Activated naive CD4-positive, alpha-beta T cell treated with anti-CD3 and anti-CD28 coated beads, Interleukin-2, amount 10 ng/mL, durations not matched to agents 7 days and 5 days (primary cell): ENCODE measurements around the gene NDUFC1.
"Not testable (repeated sequence)": the region's sequence is repeated elsewhere in the genome, so short reads cannot be mapped to it uniquely, and the experiment has no call there.

Experiments used
- CTCF ChIA-PET: fragments of 350-600 bp; sonication (Branson Sonifier 250); formaldehyde crosslinking; loops from one replicate; lab custom pipeline; 2021; ENCODE audit warnings: antibody characterized with exemption; lab: Charles Lee
- DNase-seq: peaks from one replicate; pipeline ENCODE4 v3.0.0-alpha.2; 2020
- H3K27ac Mint-ChIP-seq: one replicate; pipeline ENCODE4 v1.8.0; 2021; ENCODE audit warnings: mild to moderate bottlenecking, moderate library complexity, mixed read lengths
- H3K27me3 Mint-ChIP-seq: one replicate; pipeline ENCODE4 v1.8.0; 2021; ENCODE audit warnings: mild to moderate bottlenecking, mixed read lengths
- H3K36me3 Mint-ChIP-seq: one replicate; pipeline ENCODE4 v1.8.0; 2021; ENCODE audit warnings: mixed read lengths
- H3K4me1 Mint-ChIP-seq: one replicate; pipeline ENCODE4 v1.8.0; 2021; ENCODE audit warnings: mixed read lengths
- H3K4me3 Mint-ChIP-seq: one replicate; pipeline ENCODE4 v1.8.0; 2021; ENCODE audit warnings: mild to moderate bottlenecking, moderate library complexity, mixed read lengths
- H3K9me3 Mint-ChIP-seq: one replicate; pipeline ENCODE4 v1.8.0; 2021; ENCODE audit warnings: mixed read lengths

Gene NDUFC1

DNA sequence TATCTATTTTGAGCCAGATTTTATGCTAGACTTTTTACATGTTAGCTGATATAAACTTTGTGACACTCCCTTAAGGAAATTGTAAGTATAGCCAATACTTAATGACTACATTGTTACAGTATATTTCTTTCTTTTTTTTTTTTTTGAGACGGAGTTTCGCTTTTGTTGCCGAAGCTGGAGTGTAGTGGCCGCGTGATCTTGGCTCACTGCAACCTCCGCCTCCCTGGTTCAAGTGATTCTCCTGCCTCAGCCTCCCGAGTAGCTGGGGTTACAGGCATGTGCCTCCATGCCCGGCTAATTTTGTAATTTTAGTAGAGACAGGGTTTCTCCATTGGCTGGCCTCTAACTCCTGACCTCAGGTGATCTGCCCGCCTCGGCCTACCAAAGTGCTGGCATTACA is 11.1 kb upstream of the NDUFC1 start:
- peaks cover 56% of the 10 kb centered on the region for H3K4me1 Mint-ChIP-seq
- H3K4me3 Mint-ChIP-seq, CTCF ChIA-PET, DNase-seq, H3K27me3 Mint-ChIP-seq, H3K9me3 Mint-ChIP-seq: not testable (repeated sequence)
- H3K36me3 Mint-ChIP-seq: peaks cover 14% of the 10 kb centered on the region
- H3K27ac Mint-ChIP-seq: peak overlapping the region; percentile 83

DNA sequence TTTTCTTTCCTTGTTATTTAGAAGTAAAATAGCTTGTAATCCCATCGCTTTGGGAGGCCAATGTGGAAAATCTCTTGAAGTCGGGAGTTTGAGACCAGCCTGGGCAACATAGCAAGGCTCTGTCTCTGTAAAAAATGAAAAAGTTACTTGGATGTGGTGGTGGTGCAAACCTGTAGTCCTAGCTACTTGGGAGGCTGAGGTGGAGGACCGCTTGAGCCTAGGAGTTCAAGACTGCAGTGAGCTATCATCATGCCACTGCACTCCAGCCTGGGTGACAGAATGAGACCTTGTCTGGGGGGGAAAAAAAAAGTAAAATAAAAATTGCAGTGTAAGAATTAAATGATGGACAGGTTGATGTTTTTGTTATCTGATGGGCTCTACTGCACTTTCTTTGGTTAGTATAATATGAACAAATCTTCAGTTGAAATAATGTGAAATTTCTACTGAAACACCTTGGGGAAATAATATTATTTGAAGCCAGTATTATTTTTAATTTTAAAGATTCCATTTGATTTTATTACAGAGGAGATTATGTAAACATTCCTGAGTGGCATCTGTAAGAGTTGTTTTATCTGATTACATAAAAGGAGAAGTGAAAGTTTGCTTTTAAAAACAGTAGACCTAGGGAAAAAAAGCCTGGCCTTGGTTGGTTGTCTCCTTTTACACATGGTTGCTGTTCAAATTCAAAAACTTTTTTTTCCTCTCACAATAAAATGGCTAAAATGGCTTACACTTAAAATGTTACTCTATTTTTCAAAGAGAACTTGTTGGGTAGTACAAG is 10.5 kb upstream of the NDUFC1 start:
- CTCF ChIA-PET: interaction anchor here (1.3 kb wide), 1 partner anchor 15 kb away, joined by 4 read pairs; no protein-coding TSS in a partner anchor
- no peak for DNase-seq
- Mint-ChIP-seq H3K27ac (peak overlapping the region; percentile 77), H3K4me3 (no peak overlapping the region), H3K9me3 (no peaks in the 10 kb centered on the region), H3K4me1 (peaks cover 55% of the 10 kb centered on the region), H3K27me3 (no peaks in the 10 kb centered on the region), H3K36me3 (peaks cover 11% of the 10 kb centered on the region)

DNA sequence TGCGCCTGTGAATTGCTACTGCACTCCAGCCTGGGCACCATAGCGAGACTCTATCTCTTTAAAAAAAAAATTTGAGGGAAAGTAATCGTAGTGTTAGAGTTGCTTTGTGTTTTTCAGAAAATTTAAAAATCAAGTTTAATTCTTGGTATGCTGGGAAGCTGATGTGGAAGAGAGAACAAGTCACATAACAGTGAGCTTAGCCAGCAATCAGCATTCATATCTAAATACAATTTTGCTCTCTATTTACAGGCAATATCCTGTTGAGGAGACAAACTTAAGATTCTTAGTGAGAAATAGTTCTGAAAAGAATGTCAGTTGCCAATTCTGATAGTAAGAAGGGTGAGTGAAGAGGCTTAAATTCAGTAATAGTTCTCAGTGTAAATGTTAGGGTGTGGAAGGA is 9.6 kb upstream of the NDUFC1 start:
- no peak overlapping the region for H3K4me3 Mint-ChIP-seq
- H3K4me1 Mint-ChIP-seq: peaks cover 57% of the 10 kb centered on the region
- H3K27ac Mint-ChIP-seq: peak overlapping the region; percentile 30
- CTCF ChIA-PET: interaction anchor here (1.2 to 1.3 kb wide), 2 partner anchors 9 to 14 kb away, joined by 4 read pairs; partner anchors contain the start of gene NDUFC1
- H3K36me3 Mint-ChIP-seq: peaks cover 9% of the 10 kb centered on the region
- no peak for DNase-seq
- no peaks in the 10 kb centered on the region for H3K9me3 Mint-ChIP-seq
- H3K27me3 Mint-ChIP-seq: no peaks in the 10 kb centered on the region

GRCh38 chr4:139304920-139305319 is 2.6 kb upstream of the NDUFC1 start:
- Mint-ChIP-seq H3K27me3 (peaks cover 4% of the 10 kb centered on the region), H3K36me3 (peaks cover 28% of the 10 kb centered on the region), H3K9me3 (no peaks in the 10 kb centered on the region), H3K4me1 (peaks cover 53% of the 10 kb centered on the region), H3K4me3 (no peak overlapping the region), H3K27ac (no peak overlapping the region)
- CTCF ChIA-PET: no interaction called here
- DNase-seq: no peak

DNA sequence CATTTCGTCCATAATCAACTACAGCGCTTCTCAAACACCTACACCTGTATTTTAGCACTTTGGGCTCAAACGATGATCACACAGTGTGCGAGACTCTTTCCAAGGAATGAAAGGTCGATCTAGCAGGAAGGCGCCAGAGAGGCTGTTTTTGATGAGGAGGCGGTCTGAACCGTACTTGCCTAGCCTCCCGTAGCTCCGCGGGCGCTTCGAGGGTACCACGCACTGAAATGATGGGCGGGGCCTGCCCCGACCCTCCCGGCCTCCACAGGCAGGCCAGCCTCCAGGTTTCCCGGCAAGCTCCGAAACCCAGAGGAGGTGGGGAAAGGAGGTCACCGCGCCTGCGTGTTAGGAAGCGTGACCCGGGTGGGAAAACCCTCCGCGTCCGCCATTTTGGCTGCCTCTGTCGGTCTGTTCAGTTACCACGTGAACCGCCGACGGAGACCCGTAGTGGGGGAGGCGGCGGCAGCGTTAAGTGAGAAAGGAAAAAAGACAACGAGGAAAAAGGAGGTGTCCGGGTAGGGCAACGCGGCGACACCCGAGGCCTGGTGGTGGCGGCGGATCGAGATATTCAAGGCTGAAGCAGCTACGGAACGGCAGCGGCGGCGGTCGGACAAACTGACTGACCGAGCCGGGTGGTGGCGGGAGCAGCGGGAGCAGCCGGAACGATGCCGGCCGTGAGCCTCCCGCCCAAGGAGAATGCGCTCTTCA is 1.0 kb downstream of the NDUFC1 start, which contains the start of gene NAA15:
Gene NAA15 (plus strand): TSS at position 393 of the 708 bp plus-strand sequence. CDS start 273 bp downstream, at position 666.
- Mint-ChIP-seq H3K36me3 (peaks cover 20% of the 10 kb centered on the region), H3K4me1 (peaks cover 54% of the 10 kb centered on the region), H3K4me3 (peak within 1 kb of the TSS; percentile 99), H3K27ac (peak within 1 kb of the TSS; percentile 100), H3K9me3 (no peaks in the 10 kb centered on the region), H3K27me3 (peaks cover 4% of the 10 kb centered on the region)
- CTCF ChIA-PET: interaction anchor here (0.6 to 1.5 kb wide), 7 partner anchors 14 to 271 kb away, joined by 3 to 5 read pairs (median 3); partner anchors contain the start of gene ELF2
- DNase-seq: peak; percentile 97

GRCh38 chr4:139300431-139301112 is 1.7 kb downstream of the NDUFC1 start:
- CTCF ChIA-PET: interaction anchor here (0.6 to 1.5 kb wide), 11 partner anchors 10 to 270 kb away, joined by 3 to 5 read pairs (median 3); partner anchors contain the start of gene ELF2
- Mint-ChIP-seq H3K4me3 (peak overlapping the region; percentile 99), H3K27me3 (peaks cover 4% of the 10 kb centered on the region), H3K27ac (peak overlapping the region; percentile 100), H3K9me3 (no peaks in the 10 kb centered on the region), H3K4me1 (peaks cover 59% of the 10 kb centered on the region), H3K36me3 (peaks cover 17% of the 10 kb centered on the region)
- no peak for DNase-seq

- Mint-ChIP-seq H3K27ac (no peak overlapping the region), H3K4me3 (peak overlapping the region; percentile 99), H3K27me3 (peaks cover 4% of the 10 kb centered on the region), H3K4me1 (peaks cover 52% of the 10 kb centered on the region), H3K36me3 (peaks cover 12% of the 10 kb centered on the region), H3K9me3 (no peaks in the 10 kb centered on the region)
- CTCF ChIA-PET: interaction anchor here (0.5 to 1.2 kb wide), 6 partner anchors 9 to 201 kb away, joined by 3 to 4 read pairs (median 3); no protein-coding TSS in a partner anchor
- no peak for DNase-seq
These were observed 2.7 kb downstream of the NDUFC1 start for GRCh38 chr4:139299536-139299935.

- DNase-seq: no peak
- Mint-ChIP-seq H3K27ac (no peak overlapping the region), H3K9me3 (no peaks in the 10 kb centered on the region), H3K4me3 (no peak overlapping the region), H3K27me3 (peaks cover 4% of the 10 kb centered on the region), H3K4me1 (peaks cover 42% of the 10 kb centered on the region), H3K36me3 (peaks cover 15% of the 10 kb centered on the region)
- CTCF ChIA-PET: interaction anchor here (0.8 to 4.3 kb wide), 7 partner anchors 15 to 266 kb away, joined by 3 to 36 read pairs (median 4); no protein-coding TSS in a partner anchor
These were observed 5.3 kb downstream of the NDUFC1 start for GRCh38 chr4:139297001-139297410.

- no peaks in the 10 kb centered on the region for H3K27me3 Mint-ChIP-seq
- no peaks in the 10 kb centered on the region for H3K9me3 Mint-ChIP-seq
- CTCF ChIA-PET: interaction anchor here (0.5 to 4.3 kb wide), 16 partner anchors 11 to 265 kb away, joined by 3 to 36 read pairs (median 4); no protein-coding TSS in a partner anchor
- peak overlapping the region; percentile 82 for H3K4me3 Mint-ChIP-seq
- peak overlapping the region; percentile 91 for H3K27ac Mint-ChIP-seq
- H3K36me3 Mint-ChIP-seq: peaks cover 15% of the 10 kb centered on the region
- H3K4me1 Mint-ChIP-seq: peaks cover 40% of the 10 kb centered on the region
- no peak for DNase-seq
These were observed 6.4 kb downstream of the NDUFC1 start for GRCh38 chr4:139295942-139296299.

GRCh38 chr4:139295206-139295941 is 6.9 kb downstream of the NDUFC1 start:
- DNase-seq: peak; percentile 99
- Mint-ChIP-seq H3K9me3 (no peaks in the 10 kb centered on the region), H3K4me3 (peak overlapping the region; percentile 82), H3K27me3 (no peaks in the 10 kb centered on the region), H3K27ac (peak overlapping the region; percentile 91), H3K36me3 (peaks cover 16% of the 10 kb centered on the region), H3K4me1 (peaks cover 34% of the 10 kb centered on the region)
- CTCF ChIA-PET: interaction anchor here (0.5 to 4.3 kb wide), 16 partner anchors 10 to 264 kb away, joined by 3 to 36 read pairs (median 4); no protein-coding TSS in a partner anchor

DNA sequence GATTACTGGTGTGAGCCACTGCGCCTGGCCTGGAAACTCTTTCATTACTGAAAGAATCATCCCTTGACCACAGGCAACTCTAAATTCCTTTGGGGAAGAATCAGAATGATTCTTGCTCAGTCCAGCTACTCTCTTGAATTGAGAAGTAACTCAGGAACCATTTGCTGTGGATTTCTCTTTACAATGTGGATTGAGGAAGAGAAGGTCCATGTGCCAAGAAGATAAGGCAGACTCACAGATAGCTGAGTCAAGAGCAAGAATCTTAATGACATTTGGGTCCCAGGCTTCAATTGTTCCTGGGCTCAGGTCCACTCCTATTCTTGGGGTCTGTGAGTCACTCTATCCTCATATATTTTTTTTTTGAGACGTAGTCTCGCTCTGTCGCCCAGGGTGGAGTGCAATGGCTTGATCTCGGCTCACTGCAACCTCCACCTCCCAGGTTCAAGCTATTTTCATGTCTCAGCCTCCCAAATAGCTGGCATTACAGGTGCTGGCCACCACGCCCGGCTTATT is 16.0 kb downstream of the NDUFC1 start:
- CTCF ChIA-PET: no interaction called here
- DNase-seq: no peak
- H3K27ac Mint-ChIP-seq: no peak overlapping the region
- no peaks in the 10 kb centered on the region for H3K4me1 Mint-ChIP-seq
- H3K4me3 Mint-ChIP-seq: no peak overlapping the region
- H3K36me3 Mint-ChIP-seq: peaks cover 26% of the 10 kb centered on the region
- H3K9me3 Mint-ChIP-seq: peaks cover 12% of the 10 kb centered on the region
- peaks cover 18% of the 10 kb centered on the region for H3K27me3 Mint-ChIP-seq

GRCh38 chr4:139282721-139283075 is 19.6 kb downstream of the NDUFC1 start:
- Mint-ChIP-seq H3K4me1 (peaks cover 22% of the 10 kb centered on the region), H3K27me3 (peaks cover 54% of the 10 kb centered on the region), H3K9me3 (peaks cover 12% of the 10 kb centered on the region), H3K4me3 (no peak overlapping the region), H3K27ac (no peak overlapping the region), H3K36me3 (peaks cover 15% of the 10 kb centered on the region)
- CTCF ChIA-PET: no interaction called here
- no peak for DNase-seq
